ENCODE measurements around the gene STBD1.

Gene STBD1

DNA sequence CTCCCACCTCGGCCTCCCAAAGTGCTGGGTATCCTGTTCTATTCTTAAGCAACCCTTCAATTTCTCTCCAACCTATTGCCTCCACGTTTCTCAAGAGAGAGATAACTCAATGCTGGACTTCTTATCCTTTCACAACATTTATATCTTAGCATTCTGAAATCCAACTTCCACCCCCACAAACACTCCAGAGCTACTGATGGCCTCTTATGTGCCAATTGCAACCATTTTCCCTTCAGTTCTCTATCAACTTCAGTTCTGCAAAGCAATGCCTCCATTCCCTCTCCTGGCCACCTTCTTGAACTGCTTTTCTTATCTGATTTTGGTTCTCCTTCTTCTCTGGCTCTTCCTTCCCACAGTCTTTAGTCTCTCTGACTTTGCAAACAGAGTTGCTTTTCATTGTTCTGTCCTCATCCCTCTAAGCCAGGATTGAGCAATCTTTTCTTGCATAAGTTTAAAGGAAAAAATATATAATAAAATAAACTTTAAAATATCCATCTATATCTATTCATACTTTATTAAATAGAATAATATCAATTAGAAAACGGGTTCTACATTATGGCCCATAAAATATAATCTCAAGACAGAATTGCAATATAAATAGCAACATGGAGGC, 3.6 kb upstream of the STBD1 start:
- TF ChIP-seq ZFX (IDR thresholded peaks at IDR 0.05): no peak
- TF ChIP-seq, protein P1, sequence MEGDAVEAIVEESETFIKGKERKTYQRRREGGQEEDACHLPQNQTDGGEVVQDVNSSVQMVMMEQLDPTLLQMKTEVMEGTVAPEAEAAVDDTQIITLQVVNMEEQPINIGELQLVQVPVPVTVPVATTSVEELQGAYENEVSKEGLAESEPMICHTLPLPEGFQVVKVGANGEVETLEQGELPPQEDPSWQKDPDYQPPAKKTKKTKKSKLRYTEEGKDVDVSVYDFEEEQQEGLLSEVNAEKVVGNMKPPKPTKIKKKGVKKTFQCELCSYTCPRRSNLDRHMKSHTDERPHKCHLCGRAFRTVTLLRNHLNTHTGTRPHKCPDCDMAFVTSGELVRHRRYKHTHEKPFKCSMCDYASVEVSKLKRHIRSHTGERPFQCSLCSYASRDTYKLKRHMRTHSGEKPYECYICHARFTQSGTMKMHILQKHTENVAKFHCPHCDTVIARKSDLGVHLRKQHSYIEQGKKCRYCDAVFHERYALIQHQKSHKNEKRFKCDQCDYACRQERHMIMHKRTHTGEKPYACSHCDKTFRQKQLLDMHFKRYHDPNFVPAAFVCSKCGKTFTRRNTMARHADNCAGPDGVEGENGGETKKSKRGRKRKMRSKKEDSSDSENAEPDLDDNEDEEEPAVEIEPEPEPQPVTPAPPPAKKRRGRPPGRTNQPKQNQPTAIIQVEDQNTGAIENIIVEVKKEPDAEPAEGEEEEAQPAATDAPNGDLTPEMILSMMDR (conservative IDR thresholded peaks at IDR 0.05): no peak
- H3K27ac ChIP-seq: no peak overlapping the region

DNA sequence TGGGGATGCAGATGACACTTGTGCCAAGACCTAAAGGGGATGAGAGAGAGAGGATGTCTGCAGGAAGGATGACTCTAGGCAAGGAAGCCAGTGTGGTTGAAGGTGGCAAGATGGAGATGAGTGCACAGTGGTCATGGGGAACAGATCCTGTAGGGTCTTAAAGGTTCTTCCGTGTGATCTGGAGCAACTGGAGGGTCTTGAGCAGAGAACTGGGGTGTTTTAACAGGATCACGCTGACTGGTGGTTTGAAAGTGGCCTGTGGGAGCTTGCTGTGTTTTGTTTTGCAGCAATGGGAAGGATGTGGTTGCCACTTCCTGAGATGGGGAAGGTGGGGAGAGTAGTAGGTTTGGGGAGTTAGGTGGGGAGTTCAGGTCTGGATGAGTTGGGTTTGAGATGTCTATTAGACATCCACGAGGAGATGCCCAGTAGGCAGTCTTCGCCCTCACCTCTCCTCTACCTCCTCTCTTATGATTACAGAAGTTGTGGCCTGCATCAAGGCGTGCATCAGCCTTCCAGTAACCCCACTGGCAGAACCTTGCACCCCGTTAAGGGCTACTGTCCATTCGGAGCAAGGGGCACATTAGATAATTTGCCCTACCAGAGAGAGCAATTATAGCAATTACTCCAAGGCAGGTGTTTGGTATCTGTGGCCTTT, 1.4 kb upstream of the STBD1 start:
- no peak overlapping the region; the same call in 1 of the 2 replicates for H3K27ac ChIP-seq
- TF ChIP-seq, protein P1 (conservative IDR thresholded peaks at IDR 0.05): no peak
- TF ChIP-seq ZFX (IDR thresholded peaks at IDR 0.05): no peak

DNA sequence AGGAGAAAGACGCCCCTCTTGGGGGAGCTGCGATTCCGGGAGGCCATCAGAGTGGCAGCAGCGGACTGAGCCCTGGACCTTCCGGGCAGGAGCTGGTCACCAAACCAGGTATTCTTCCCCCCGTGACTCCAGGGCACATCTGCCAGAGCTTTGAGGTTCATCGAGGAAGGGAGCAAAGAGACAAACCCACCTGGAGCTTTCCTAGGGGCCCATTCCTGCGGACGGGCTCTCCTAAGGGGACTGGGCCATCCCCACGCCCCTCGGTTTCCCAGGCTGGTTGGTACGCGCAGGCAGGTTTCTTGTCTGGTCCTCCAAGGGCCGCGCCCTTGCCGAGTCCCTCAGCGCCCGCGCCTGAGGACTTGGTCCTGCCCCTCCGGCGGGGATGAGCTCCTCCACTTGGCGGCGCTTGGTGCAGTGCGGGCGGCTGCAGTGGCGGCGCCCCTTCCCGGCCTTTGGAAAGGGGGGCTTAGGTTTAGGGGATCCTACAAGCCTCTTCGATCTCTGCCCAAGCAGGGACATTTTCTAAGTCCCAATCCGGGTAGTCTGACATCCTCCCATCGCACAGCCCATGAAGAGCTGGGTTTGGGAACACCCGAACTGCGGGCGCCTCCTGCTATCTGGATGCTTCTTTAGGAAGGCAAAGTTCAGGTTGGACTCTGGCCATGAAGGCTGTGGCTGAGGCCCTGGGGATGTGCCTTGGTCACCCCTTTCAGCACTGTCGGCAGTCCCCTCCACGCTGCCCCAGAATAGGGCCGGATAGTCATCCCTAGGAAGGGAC, 538 bp downstream of the STBD1 start:
- peak overlapping the region; percentile 83 for H3K27ac ChIP-seq
- TF ChIP-seq, protein P1 (conservative IDR thresholded peaks at IDR 0.05): peak; percentile 76
- TF ChIP-seq ZFX (IDR thresholded peaks at IDR 0.05): no peak

DNA sequence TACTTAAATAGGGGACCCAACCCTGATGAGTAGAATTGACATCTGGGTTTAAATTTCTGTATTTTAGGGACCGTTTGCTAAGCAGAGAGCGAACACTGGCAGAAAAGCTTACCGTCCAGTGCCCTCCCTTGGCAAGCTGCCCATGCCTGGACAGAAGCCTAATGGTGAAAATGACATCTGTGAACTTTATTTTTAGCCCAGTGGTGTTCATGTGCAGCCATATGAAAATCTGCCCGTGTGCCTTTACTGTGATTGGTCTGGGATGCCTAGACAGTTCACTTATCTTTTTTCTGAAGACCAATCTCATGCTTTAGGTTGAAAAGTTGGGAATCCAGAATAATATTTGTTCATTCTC, 1.1 kb downstream of the STBD1 start:
- H3K27ac ChIP-seq: peak overlapping the region; percentile 83; the same call in 1 of the 2 replicates

DNA sequence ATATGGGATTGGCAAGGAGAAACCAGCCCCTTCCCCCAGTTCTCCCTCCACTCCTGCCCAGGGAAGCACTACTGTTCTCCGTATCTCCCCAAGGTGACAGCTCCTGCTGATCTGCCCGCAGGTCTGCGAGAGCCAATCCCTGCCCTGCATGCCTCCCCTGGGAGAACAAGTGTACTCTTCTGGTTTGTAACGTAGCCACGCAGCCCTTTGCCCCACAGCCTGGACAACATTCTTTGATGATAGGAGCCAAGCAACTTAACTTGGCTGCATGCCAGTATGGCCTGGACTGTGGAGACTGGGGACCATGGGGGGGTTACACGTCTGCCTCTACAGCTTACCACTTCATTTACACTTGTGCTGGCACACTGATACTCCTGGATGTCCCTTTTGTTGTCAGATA, 2.0 kb downstream of the STBD1 start:
- no peak overlapping the region for H3K27ac ChIP-seq

More for the DNA sequence above, 1.1 kb downstream of the STBD1 start:
- no peak for TF ChIP-seq ZFX (IDR thresholded peaks at IDR 0.05)

DNA sequence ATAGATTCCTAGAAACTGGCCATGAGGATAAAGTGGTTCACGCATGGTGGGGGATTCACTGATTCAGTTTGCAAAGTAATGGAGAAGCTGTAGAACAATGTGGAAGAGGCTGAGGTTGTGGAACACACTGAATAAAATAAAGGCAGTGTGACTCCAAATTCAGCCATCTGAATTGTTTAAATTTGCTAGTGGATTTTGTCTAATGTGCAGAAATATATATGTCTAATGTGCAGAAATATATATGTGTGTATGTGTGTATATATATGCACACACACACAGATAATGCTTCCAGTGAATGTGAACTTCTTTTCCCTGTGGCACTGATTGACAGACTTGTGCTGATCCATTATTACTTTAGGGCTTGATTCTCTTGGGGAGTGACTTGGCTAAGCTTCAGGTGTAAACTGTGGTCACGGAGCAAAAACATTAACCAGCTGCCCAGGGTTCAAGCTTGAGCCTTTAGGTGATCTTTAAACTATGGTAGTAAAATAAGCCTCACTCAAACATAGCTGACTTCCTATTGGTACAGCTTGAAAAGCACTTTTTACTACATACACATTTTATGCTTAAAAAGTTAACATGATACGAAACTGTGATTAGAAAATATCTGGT, 3.5 kb downstream of the STBD1 start:
- no peak for TF ChIP-seq ZFX (IDR thresholded peaks at IDR 0.05)
- TF ChIP-seq, protein P1 (conservative IDR thresholded peaks at IDR 0.05): no peak
- H3K27ac ChIP-seq: no peak overlapping the region

More for the DNA sequence above, 2.0 kb downstream of the STBD1 start:
- no peak for TF ChIP-seq ZFX (IDR thresholded peaks at IDR 0.05)
- TF ChIP-seq, protein P1 (conservative IDR thresholded peaks at IDR 0.05): no peak

DNA sequence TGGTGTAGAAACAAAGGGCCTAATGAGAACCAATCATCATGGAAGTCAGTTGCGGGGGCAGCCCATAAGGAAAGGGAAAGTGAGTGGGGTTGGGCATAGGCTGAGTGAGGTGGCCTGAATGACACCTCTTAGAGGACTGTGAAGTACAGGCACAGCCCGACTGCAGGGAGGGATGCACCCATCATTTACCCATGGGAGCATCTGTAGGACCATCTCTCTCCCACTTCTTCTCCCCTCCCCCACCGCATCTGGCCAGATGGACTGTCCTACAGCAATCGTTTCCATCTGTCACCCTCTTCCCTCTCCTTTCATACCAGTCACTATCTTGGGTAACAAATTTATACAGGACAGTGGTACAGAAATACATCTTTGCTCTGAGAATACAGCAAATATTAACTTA, 4.2 kb downstream of the STBD1 start:
- no peak overlapping the region for H3K27ac ChIP-seq
- TF ChIP-seq ZFX (IDR thresholded peaks at IDR 0.05): no peak
- TF ChIP-seq, protein P1 (conservative IDR thresholded peaks at IDR 0.05): no peak

Measured in C4-2B (cell line).